Ovary (tissue), 3 donors: ENCODE results near the gene ZBTB39.

Experiments used
- EP300 ChIP-seq: sonication (generic); formaldehyde crosslinking; IDR thresholded peaks from one replicate; pipeline ENCODE4 v1.6.1; 2017; ENCODE audit warnings: antibody characterized with exemption
- POLR2A ChIP-seq: fragments of 450-650 bp; IDR thresholded peaks from one replicate; pipeline ENCODE4 v1.6.1; 2017; ENCODE audit warnings: antibody characterized with exemption, mild to moderate bottlenecking, moderate library complexity
- TF ChIP-seq, protein P1 (sequence below), 3 donors: fragments of 450-650 bp in 2 of 3; fragments of 200-600 bp in 1 of 3; IDR thresholded peaks; one replicate each; pipeline versions ENCODE4 v1.5.1 to v1.8.0; 2016 to 2022; ENCODE audit warnings: antibody characterized with exemption in 3 of 3, mild to moderate bottlenecking in 1 of 3
- donor health status: DM: no; HTN: no; CAD: no.

- TF ChIP-seq, protein P1, sequence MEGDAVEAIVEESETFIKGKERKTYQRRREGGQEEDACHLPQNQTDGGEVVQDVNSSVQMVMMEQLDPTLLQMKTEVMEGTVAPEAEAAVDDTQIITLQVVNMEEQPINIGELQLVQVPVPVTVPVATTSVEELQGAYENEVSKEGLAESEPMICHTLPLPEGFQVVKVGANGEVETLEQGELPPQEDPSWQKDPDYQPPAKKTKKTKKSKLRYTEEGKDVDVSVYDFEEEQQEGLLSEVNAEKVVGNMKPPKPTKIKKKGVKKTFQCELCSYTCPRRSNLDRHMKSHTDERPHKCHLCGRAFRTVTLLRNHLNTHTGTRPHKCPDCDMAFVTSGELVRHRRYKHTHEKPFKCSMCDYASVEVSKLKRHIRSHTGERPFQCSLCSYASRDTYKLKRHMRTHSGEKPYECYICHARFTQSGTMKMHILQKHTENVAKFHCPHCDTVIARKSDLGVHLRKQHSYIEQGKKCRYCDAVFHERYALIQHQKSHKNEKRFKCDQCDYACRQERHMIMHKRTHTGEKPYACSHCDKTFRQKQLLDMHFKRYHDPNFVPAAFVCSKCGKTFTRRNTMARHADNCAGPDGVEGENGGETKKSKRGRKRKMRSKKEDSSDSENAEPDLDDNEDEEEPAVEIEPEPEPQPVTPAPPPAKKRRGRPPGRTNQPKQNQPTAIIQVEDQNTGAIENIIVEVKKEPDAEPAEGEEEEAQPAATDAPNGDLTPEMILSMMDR (IDR thresholded peaks at IDR 0.05): no peak
- no peak for TF ChIP-seq POLR2A
- TF ChIP-seq EP300: no peak
Observed at GRCh38 chr12:56995201-56995929, 11.0 kb downstream of the ZBTB39 start.
